A549 (cell line): Measurements from ENCODE around the gene E4F1.

ENCODE experiments used
- EP300 ChIP-seq, 2 experiments: fragments of >200 bp; sonication (Bioruptor Twin); formaldehyde crosslinking; IDR thresholded peaks; 2 replicates in 1 of 2; 3 replicates in 1 of 2; pipeline ENCODE4 v1.6.1; 2016 to 2017
- MAZ ChIP-seq: fragments of 150-350 bp; IDR thresholded peaks from 2 replicates; pipeline ENCODE4 v1.6.1; 2014; ENCODE audit warnings: antibody characterized with exemption, low read depth, low read length, borderline replicate concordance
- POLR2A ChIP-seq: IDR thresholded peaks from 2 replicates; pipeline ENCODE4 v1.6.1; 2012; ENCODE audit warnings: mild to moderate bottlenecking, low read length
- RCOR1 ChIP-seq: fragments of 150-350 bp; IDR thresholded peaks from 2 replicates; pipeline ENCODE4 v1.6.1; 2014; ENCODE audit warnings: antibody characterized with exemption, low read length, low read depth
- RFX5 ChIP-seq: fragments of 450-650 bp; IDR thresholded peaks from 2 replicates; pipeline ENCODE4 v1.7.1; 2014; ENCODE audit warnings: antibody characterized with exemption, mild to moderate bottlenecking, moderate library complexity
- TF ChIP-seq, protein P1 (sequence below): fragments of 450-650 bp; IDR thresholded peaks from 2 replicates; pipeline ENCODE4 v1.6.1; 2014; ENCODE audit warnings: antibody characterized with exemption
- TF ChIP-seq, protein P2 (sequence below): fragments of >200 bp; sonication (Bioruptor Twin); formaldehyde crosslinking; IDR thresholded peaks from 3 replicates; pipeline ENCODE4 v1.5.1; 2016

DNA sequence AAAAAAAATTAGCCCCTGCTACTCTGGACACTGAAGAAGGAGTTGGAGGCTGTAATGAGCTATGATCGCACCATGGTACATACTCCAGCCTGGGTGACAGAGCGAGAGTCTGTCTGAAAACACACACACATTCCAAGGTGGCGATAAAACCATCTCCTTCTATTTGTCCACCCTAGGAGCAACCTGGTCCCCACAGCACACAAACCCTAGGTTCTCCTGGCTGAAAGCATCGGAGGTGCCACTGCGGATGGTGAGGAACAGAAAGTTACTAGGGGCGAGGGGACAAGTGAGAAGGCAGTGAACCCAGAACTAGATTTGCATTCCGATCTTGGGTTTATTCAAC lies 29.4 kb downstream of the E4F1 start:
- TF ChIP-seq POLR2A (no peak), MAZ (no peak), RCOR1 (no peak), RFX5 (no peak), EP300 (IDR thresholded peaks at IDR 0.05) (no peak)
- TF ChIP-seq, protein P1, sequence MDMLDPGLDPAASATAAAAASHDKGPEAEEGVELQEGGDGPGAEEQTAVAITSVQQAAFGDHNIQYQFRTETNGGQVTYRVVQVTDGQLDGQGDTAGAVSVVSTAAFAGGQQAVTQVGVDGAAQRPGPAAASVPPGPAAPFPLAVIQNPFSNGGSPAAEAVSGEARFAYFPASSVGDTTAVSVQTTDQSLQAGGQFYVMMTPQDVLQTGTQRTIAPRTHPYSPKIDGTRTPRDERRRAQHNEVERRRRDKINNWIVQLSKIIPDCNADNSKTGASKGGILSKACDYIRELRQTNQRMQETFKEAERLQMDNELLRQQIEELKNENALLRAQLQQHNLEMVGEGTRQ = no peak
- TF ChIP-seq, protein P2, sequence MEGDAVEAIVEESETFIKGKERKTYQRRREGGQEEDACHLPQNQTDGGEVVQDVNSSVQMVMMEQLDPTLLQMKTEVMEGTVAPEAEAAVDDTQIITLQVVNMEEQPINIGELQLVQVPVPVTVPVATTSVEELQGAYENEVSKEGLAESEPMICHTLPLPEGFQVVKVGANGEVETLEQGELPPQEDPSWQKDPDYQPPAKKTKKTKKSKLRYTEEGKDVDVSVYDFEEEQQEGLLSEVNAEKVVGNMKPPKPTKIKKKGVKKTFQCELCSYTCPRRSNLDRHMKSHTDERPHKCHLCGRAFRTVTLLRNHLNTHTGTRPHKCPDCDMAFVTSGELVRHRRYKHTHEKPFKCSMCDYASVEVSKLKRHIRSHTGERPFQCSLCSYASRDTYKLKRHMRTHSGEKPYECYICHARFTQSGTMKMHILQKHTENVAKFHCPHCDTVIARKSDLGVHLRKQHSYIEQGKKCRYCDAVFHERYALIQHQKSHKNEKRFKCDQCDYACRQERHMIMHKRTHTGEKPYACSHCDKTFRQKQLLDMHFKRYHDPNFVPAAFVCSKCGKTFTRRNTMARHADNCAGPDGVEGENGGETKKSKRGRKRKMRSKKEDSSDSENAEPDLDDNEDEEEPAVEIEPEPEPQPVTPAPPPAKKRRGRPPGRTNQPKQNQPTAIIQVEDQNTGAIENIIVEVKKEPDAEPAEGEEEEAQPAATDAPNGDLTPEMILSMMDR = no peak
